Keratinocyte (primary cell): ENCODE measurements around the gene WFDC1.

ENCODE experiments used
- EZH2 ChIP-seq: IDR thresholded peaks from one replicate; pipeline ENCODE4 v1.6.1; 2012; ENCODE audit warnings: inconsistent platforms, mild to moderate bottlenecking, low read length, moderate library complexity
- TF ChIP-seq, protein P1 (sequence below), 3 experiments: IDR thresholded peaks in 1 of 3; conservative IDR thresholded peaks in 1 of 3; optimal IDR thresholded peaks in 1 of 3; 2 replicates in 2 of 3; 3 replicates in 1 of 3; pipeline versions ENCODE3 to v1.5.1; 2011; ENCODE audit warnings: low read length in 3 of 3, mild to moderate bottlenecking in 3 of 3, moderate library complexity in 2 of 3, control low read depth in 1 of 3, inconsistent platforms in 1 of 3; ENCODE audit not compliant: insufficient read depth in 2 of 3; ENCODE audit errors: extremely low read depth in 1 of 3

DNA sequence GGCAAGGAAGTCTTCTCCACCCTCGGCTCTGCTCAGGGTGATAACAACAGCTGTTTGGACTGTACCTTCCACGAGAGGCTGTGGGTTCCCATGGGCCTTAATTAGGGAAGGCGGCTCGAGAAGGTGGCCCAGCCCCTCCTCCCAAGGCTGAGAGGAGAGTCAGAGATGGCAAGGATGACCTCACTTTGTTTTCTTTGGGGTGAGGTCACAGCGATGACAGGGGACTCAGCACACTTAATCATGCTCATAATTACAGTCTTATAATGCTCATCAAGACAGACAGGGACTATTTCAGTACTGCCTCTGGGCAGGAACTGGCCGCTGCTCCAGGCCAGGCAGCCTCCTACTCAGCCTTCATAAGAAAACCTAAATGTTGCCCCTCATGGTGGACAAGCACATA, 19.7 kb downstream of the WFDC1 start:
- TF ChIP-seq, protein P1, sequence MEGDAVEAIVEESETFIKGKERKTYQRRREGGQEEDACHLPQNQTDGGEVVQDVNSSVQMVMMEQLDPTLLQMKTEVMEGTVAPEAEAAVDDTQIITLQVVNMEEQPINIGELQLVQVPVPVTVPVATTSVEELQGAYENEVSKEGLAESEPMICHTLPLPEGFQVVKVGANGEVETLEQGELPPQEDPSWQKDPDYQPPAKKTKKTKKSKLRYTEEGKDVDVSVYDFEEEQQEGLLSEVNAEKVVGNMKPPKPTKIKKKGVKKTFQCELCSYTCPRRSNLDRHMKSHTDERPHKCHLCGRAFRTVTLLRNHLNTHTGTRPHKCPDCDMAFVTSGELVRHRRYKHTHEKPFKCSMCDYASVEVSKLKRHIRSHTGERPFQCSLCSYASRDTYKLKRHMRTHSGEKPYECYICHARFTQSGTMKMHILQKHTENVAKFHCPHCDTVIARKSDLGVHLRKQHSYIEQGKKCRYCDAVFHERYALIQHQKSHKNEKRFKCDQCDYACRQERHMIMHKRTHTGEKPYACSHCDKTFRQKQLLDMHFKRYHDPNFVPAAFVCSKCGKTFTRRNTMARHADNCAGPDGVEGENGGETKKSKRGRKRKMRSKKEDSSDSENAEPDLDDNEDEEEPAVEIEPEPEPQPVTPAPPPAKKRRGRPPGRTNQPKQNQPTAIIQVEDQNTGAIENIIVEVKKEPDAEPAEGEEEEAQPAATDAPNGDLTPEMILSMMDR (optimal IDR thresholded peaks at IDR 0.05 in 1 of 3, IDR thresholded peaks at IDR 0.05 in 1 of 3, conservative IDR thresholded peaks at IDR 0.05 in 1 of 3; ENCODE audit: extremely low read depth in 1 of 3, insufficient read depth in 2 of 3, low read length in 3 of 3): no peak
- TF ChIP-seq EZH2: no peak
